ENCODE measurements around the gene IFT172. TPM values are rescaled to one million over a fixed set of nuclear protein-coding genes. Genes with fewer than 3 reads are reported as not detected.

The IFT172 gene
- total and polyA plus RNA-seq, 2 experiments from 2014 or later, result 9.1 to 17.6 TPM

DNA sequence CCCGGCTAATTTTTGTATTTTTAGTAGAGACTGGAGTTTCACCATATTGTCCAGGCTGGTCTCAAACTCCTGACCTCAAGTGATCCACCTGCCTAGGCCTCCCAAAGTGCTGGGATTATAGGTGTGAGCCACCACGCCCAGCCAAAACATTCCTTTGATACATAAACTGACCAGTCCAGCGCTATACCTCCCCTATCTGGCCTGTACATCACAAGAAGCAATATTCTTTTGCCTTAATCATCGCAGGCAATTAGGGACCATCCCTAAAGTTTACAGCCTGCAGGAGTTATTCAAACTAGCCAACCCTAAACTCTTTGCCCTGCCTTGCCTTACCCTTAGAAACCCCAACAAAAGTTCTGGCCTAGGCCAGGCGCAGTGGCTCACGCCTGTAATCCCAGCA, 73.4 kb downstream of the IFT172 start:
- TF ChIP-seq, protein P1, sequence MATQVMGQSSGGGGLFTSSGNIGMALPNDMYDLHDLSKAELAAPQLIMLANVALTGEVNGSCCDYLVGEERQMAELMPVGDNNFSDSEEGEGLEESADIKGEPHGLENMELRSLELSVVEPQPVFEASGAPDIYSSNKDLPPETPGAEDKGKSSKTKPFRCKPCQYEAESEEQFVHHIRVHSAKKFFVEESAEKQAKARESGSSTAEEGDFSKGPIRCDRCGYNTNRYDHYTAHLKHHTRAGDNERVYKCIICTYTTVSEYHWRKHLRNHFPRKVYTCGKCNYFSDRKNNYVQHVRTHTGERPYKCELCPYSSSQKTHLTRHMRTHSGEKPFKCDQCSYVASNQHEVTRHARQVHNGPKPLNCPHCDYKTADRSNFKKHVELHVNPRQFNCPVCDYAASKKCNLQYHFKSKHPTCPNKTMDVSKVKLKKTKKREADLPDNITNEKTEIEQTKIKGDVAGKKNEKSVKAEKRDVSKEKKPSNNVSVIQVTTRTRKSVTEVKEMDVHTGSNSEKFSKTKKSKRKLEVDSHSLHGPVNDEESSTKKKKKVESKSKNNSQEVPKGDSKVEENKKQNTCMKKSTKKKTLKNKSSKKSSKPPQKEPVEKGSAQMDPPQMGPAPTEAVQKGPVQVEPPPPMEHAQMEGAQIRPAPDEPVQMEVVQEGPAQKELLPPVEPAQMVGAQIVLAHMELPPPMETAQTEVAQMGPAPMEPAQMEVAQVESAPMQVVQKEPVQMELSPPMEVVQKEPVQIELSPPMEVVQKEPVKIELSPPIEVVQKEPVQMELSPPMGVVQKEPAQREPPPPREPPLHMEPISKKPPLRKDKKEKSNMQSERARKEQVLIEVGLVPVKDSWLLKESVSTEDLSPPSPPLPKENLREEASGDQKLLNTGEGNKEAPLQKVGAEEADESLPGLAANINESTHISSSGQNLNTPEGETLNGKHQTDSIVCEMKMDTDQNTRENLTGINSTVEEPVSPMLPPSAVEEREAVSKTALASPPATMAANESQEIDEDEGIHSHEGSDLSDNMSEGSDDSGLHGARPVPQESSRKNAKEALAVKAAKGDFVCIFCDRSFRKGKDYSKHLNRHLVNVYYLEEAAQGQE (IDR thresholded peaks at IDR 0.05; ENCODE audit: unreplicated experiment), result no peak
- TF ChIP-seq EZH2phosphoT487 (IDR thresholded peaks at IDR 0.05; ENCODE audit: unreplicated experiment), result no peak
- no peak for TF ChIP-seq JUNB (IDR thresholded peaks at IDR 0.05; ENCODE audit: unreplicated experiment)
- TF ChIP-seq NANOG (IDR thresholded peaks at IDR 0.05; ENCODE audit: borderline replicate concordance), result no peak
- TF ChIP-seq, protein P2, sequence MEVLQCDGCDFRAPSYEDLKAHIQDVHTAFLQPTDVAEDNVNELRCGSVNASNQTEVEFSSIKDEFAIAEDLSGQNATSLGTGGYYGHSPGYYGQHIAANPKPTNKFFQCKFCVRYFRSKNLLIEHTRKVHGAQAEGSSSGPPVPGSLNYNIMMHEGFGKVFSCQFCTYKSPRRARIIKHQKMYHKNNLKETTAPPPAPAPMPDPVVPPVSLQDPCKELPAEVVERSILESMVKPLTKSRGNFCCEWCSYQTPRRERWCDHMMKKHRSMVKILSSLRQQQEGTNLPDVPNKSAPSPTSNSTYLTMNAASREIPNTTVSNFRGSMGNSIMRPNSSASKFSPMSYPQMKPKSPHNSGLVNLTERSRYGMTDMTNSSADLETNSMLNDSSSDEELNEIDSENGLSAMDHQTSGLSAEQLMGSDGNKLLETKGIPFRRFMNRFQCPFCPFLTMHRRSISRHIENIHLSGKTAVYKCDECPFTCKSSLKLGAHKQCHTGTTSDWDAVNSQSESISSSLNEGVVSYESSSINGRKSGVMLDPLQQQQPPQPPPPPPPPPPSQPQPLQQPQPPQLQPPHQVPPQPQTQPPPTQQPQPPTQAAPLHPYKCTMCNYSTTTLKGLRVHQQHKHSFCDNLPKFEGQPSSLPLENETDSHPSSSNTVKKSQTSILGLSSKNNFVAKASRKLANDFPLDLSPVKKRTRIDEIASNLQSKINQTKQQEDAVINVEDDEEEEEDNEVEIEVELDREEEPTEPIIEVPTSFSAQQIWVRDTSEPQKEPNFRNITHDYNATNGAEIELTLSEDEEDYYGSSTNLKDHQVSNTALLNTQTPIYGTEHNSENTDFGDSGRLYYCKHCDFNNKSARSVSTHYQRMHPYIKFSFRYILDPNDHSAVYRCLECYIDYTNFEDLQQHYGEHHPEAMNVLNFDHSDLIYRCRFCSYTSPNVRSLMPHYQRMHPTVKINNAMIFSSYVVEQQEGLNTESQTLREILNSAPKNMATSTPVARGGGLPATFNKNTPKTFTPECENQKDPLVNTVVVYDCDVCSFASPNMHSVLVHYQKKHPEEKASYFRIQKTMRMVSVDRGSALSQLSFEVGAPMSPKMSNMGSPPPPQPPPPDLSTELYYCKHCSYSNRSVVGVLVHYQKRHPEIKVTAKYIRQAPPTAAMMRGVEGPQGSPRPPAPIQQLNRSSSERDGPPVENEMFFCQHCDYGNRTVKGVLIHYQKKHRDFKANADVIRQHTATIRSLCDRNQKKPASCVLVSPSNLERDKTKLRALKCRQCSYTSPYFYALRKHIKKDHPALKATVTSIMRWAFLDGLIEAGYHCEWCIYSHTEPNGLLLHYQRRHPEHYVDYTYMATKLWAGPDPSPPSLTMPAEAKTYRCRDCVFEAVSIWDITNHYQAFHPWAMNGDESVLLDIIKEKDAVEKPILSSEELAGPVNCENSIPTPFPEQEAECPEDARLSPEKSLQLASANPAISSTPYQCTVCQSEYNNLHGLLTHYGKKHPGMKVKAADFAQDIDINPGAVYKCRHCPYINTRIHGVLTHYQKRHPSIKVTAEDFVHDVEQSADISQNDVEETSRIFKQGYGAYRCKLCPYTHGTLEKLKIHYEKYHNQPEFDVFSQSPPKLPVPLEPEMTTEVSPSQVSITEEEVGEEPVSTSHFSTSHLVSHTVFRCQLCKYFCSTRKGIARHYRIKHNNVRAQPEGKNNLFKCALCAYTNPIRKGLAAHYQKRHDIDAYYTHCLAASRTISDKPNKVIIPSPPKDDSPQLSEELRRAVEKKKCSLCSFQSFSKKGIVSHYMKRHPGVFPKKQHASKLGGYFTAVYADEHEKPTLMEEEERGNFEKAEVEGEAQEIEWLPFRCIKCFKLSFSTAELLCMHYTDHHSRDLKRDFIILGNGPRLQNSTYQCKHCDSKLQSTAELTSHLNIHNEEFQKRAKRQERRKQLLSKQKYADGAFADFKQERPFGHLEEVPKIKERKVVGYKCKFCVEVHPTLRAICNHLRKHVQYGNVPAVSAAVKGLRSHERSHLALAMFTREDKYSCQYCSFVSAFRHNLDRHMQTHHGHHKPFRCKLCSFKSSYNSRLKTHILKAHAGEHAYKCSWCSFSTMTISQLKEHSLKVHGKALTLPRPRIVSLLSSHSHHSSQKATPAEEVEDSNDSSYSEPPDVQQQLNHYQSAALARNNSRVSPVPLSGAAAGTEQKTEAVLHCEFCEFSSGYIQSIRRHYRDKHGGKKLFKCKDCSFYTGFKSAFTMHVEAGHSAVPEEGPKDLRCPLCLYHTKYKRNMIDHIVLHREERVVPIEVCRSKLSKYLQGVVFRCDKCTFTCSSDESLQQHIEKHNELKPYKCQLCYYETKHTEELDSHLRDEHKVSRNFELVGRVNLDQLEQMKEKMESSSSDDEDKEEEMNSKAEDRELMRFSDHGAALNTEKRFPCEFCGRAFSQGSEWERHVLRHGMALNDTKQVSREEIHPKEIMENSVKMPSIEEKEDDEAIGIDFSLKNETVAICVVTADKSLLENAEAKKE (CRISPR knock-in tag; IDR thresholded peaks at IDR 0.05), result no peak
- no peak for TF ChIP-seq ZNF114 (CRISPR knock-in tag; IDR thresholded peaks at IDR 0.05)
- TF ChIP-seq ZNF331 (CRISPR knock-in tag; IDR thresholded peaks at IDR 0.05; ENCODE audit: low read depth), result no peak
- TF ChIP-seq, protein P3, sequence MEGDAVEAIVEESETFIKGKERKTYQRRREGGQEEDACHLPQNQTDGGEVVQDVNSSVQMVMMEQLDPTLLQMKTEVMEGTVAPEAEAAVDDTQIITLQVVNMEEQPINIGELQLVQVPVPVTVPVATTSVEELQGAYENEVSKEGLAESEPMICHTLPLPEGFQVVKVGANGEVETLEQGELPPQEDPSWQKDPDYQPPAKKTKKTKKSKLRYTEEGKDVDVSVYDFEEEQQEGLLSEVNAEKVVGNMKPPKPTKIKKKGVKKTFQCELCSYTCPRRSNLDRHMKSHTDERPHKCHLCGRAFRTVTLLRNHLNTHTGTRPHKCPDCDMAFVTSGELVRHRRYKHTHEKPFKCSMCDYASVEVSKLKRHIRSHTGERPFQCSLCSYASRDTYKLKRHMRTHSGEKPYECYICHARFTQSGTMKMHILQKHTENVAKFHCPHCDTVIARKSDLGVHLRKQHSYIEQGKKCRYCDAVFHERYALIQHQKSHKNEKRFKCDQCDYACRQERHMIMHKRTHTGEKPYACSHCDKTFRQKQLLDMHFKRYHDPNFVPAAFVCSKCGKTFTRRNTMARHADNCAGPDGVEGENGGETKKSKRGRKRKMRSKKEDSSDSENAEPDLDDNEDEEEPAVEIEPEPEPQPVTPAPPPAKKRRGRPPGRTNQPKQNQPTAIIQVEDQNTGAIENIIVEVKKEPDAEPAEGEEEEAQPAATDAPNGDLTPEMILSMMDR (conservative IDR thresholded peaks at IDR 0.05; ENCODE audit: low read depth in 2 of 2), result no peak
- no peak for TF ChIP-seq STAT1 (IDR thresholded peaks at IDR 0.05; ENCODE audit: unreplicated experiment)
- no peak for TF ChIP-seq EZH2 (IDR thresholded peaks at IDR 0.05; ENCODE audit: low read depth, unreplicated experiment)
- TF ChIP-seq, protein P4, sequence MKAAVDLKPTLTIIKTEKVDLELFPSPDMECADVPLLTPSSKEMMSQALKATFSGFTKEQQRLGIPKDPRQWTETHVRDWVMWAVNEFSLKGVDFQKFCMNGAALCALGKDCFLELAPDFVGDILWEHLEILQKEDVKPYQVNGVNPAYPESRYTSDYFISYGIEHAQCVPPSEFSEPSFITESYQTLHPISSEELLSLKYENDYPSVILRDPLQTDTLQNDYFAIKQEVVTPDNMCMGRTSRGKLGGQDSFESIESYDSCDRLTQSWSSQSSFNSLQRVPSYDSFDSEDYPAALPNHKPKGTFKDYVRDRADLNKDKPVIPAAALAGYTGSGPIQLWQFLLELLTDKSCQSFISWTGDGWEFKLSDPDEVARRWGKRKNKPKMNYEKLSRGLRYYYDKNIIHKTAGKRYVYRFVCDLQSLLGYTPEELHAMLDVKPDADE (IDR thresholded peaks at IDR 0.05), result no peak
- TF ChIP-seq CREB1 (CRISPR knock-in tag; IDR thresholded peaks at IDR 0.05; ENCODE audit: low read depth), result no peak
- TF ChIP-seq POLR2AphosphoS5 (IDR thresholded peaks at IDR 0.05; ENCODE audit: low read depth), result no peak
- Mint-ChIP-seq H3K27me3 (ENCODE audit: insufficient read depth, low read depth, poor library complexity) (peaks cover 3% of the 10 kb centered on the region), H3K9me3 (no peaks in the 10 kb centered on the region), H3K36me3 (ENCODE audit: low read depth) (no peaks in the 10 kb centered on the region), H3K27ac (no peak overlapping the region), H3K4me1 (no peaks in the 10 kb centered on the region), H3K4me3 (no peak overlapping the region)
- H3K9me2 ChIP-seq (ENCODE audit: insufficient read depth), result peaks cover 2% of the 10 kb centered on the region; the same call in 1 of the 2 replicates
- no peak for DNase-seq (ENCODE audit: low spot score)
- H3K4me3 ChIP-seq, result no peak overlapping the region
- H3K27me3 ChIP-seq (ENCODE audit: insufficient read depth), result no peaks in the 10 kb centered on the region
- H3K36me3 ChIP-seq (ENCODE audit: insufficient read depth), result no peaks in the 10 kb centered on the region
- no peak overlapping the region for H3K4me2 ChIP-seq
- H2AFZ ChIP-seq, result no peak overlapping the region
- H4K20me1 ChIP-seq (replicated peaks; ENCODE audit: insufficient read depth), result no peaks in the 10 kb centered on the region
- no peak overlapping the region for H3K27ac ChIP-seq (ENCODE audit: low read depth)
- no peaks in the 10 kb centered on the region for H3K4me1 ChIP-seq (ENCODE audit: insufficient read depth)
- no peaks in the 10 kb centered on the region for H3K79me2 ChIP-seq (replicated peaks; ENCODE audit: insufficient read depth)
- no peak for ATAC-seq
- no peaks in the 10 kb centered on the region for H3F3A ChIP-seq (replicated peaks; ENCODE audit: low read depth)
